22Rv1 (cell line): Measurements from ENCODE around the gene CA7.

Source experiments
- H3K27ac ChIP-seq: fragments of 450-650 bp; 2 replicates; pipeline ENCODE4 v1.5.1; 2017
- CTCF ChIP-seq: fragments of 450-650 bp; IDR thresholded peaks from 2 replicates; pipeline ENCODE4 v1.5.1; 2017; ENCODE audit warnings: mild to moderate bottlenecking
- ZFX ChIP-seq: fragments of 450-650 bp; IDR thresholded peaks from 2 replicates; pipeline ENCODE4 v1.6.1; 2017; ENCODE audit warnings: antibody characterized with exemption, borderline replicate concordance

The CA7 gene

GRCh38 chr16:66899310-66899944 lies 55.2 kb downstream of the CA7 start:
- TF ChIP-seq CTCF, result no peak
- no peak for TF ChIP-seq ZFX
- no peak overlapping the region for H3K27ac ChIP-seq

GRCh38 chr16:66899945-66900710 lies 55.9 kb downstream of the CA7 start:
- H3K27ac ChIP-seq, result no peak overlapping the region
- TF ChIP-seq ZFX (no peak), CTCF (no peak)

- no peak overlapping the region for H3K27ac ChIP-seq
- TF ChIP-seq ZFX (no peak), CTCF (no peak)
Measured at GRCh38 chr16:66900721-66901441, 56.7 kb downstream of the CA7 start.

- H3K27ac ChIP-seq, result no peak overlapping the region
Measured at GRCh38 chr16:66901626-66902025, 57.4 kb downstream of the CA7 start.

GRCh38 chr16:66902648-66903543 lies 58.7 kb downstream of the CA7 start:
- TF ChIP-seq ZFX (no peak), CTCF (no peak)
- no peak overlapping the region for H3K27ac ChIP-seq

More at GRCh38 chr16:66901626-66902025, 57.4 kb downstream of the CA7 start:
- TF ChIP-seq ZFX (no peak), CTCF (no peak)
